8988T (cell line): ENCODE results near the gene TRMT44.
A peak's percentile ranks its signal among the peaks of the same experiment; 100 is the strongest.
"Not testable (repeated sequence)": the region's sequence is repeated elsewhere in the genome, so short reads cannot be mapped to it uniquely, and the experiment has no call there.

Source experiments
- DNase-seq: peaks from one replicate; pipeline ENCODE4 v3.0.0; 2011

Gene TRMT44

DNA sequence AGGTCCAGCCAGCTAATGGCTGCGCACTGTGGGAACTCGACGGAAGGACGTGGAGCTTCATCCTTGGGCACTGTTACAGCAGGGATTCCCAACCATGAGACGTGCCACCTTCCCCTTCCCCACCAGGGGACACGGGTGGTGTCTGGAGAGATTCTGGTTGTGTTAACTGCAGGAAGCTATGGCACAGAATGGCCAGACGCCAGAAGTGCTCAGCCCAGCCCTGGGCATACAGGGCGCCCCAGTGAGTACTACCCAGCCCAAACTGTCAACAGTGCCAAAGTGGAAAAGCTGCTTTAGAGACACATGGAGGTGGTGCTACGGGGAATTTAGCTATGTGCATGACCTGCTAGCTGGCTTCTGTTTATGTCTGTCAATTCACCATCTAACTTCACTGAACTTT lies 32.8 kb upstream of the TRMT44 start:
- no peak for DNase-seq

DNA sequence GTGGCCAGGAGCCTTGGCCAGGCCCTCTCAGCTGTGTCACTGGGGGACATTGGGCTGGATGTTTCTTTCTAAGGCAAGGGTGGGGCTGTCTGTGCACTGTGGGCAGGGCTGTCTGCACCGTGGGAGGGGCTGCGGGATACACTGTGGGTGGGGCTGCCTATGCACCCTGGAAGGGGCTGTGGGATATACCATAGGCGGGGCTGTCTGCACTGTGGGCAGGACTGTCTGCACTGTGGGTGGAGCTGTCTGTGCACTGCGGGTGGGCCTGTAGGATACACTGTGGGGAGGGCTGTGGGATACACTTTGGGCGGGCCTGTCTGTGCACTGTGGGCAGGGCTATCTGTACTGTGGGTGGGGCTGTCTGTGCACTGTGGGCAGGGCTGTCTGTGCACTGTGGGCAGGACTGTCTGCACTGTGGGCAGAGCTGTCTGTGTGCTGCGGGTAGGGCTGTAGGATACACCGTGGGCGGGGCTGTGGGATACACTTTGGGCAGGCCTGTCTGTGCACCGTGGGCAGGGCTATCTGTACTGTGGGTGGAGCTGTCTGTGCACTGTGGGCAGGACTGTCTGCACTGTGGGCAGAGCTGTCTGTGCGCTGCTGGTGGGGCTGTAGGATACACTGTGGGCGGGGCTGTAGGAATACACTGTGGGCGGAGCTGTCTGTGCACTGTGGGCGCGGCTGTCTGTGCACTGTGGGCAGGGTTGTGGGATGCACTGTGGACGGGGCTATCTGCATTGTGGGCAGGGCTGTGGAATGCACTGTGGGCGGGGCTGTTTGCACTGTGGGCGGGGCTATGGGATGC lies 31.1 kb upstream of the TRMT44 start:
- DNase-seq = no peak

DNA sequence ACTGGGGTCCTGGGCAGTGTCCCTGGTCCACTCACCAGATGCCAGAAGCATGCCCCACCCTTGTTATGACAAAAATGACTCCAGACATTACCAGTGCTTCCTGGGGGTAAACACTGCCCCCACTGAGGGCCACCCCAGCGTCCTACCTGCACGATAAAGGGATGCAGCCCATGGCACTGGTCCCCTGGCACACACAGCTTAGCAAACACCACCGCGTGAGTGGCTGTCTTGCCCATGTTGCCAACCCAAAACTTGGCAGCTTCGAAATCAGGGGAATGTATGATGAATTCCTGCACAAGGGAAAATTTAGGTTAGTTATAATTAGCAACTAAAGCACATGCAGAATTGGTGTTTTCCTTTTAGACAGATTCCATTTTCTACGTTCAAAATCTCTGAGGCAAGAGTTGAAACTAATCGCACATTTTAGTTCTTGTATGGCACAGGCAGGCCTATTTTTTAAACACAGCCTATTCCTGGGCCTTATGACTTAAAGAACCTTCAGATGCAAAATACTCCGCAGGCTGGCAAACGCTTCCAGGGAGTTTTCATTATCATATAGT lies 30.4 kb upstream of the TRMT44 start:
- no peak for DNase-seq

- DNase-seq = peak; percentile 68
These were observed 29.8 kb upstream of the TRMT44 start for GRCh38 chr4:8410641-8411271.

DNA sequence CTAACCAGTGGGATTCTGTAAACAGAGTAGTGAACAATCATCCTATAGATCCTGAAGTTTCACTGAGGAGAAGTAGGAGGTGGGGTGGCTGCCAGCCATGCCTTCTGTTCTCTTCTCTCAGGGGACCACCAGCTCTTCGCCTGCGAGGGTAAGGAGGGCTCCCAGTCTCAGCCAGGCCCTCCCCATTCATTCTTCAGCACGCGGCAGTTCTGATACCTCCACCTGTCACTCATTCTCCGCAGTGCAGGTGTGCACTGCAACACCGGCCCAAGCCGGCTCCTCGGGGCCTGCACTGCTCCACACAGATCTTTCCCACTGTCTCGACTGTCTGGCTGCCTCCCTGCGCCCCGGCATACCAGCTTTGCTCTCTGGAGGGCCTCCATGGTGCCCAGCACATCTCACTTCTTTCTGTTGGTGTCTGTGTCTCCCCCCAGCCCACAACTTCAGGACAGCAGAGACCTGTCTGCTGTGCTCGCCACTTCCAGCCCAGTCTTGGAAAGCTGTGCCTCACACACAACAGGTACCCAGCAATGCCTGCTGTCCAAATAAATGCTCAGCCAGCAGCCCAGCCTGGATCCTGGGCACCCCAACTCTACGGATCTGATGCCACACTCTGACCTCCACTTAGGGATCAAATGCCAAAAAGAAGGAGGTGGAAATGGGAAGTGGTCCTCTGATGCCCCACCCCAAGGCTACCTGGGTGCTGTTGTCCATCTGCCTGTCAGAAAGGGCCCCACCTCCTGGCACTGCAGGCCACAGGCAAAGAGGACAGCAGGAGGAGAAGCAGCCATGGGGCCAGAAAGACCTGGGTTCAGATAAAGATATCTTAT lies 29.0 kb upstream of the TRMT44 start:
- DNase-seq = no peak

DNA sequence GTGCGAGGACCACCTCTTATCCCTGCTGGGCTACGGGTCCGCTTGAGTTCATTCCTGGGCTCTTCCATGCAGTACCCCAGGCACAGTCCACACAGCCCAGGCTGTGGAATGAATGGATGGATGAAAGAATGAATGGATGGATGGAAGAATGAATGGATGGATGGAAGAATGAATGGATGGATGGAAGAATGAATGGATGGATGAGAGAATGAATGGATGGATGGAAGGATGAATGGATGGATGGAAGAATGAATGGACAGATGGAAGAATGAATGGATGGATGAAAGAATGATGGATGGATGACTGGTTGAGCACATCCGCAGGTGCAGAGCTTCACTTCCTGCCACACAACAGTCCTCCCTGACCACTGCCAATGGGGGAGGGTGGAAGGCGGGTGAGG lies 28.3 kb upstream of the TRMT44 start:
- DNase-seq = no peak

- DNase-seq = no peak
These were observed 26.2 kb upstream of the TRMT44 start for GRCh38 chr4:8414377-8414776.

- no peak for DNase-seq
These were observed 23.4 kb upstream of the TRMT44 start for GRCh38 chr4:8417071-8417614.

- DNase-seq = no peak
These were observed 21.1 kb upstream of the TRMT44 start for GRCh38 chr4:8419222-8420041.

DNA sequence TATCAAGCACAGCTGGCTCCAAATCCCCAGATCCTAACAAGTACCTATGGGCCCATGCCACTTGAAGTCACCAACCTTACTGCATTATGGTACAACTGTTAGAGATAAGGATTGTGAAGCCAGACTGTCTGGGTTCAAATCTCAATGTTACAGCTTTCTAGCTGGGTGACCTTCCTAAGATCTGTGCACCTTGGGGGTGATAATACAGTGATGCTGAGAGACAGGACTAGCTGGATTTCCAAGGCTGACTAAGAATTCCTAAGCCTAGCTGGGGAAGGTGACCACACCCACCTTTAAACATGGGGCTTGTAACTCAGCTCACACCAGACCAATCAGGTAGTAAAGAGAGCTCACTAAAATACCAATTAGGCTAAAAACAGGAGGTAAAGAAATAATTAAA lies 20.4 kb upstream of the TRMT44 start:
- DNase-seq = not testable (repeated sequence)

DNA sequence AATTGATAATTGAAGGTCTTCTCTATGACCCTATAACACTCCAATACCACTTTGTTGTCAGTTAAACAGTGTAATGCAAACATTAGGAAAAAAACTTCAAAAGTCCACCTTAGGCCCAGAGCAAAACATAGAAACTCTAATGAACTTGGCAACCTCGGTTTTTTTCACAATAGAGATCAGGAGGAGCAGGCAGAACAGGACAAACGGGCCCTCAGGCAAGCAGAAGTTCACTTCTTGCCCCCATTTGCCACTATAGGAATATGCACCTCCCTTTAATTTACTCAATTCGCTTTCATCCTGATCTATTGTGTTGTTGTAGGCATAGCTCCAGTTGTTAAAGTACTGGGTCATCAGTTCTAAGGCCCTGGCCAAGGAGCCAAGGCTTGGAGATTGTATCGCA lies 18.2 kb upstream of the TRMT44 start:
- no peak for DNase-seq

- no peak for DNase-seq
These were observed 17.8 kb upstream of the TRMT44 start for GRCh38 chr4:8422786-8423185.

DNA sequence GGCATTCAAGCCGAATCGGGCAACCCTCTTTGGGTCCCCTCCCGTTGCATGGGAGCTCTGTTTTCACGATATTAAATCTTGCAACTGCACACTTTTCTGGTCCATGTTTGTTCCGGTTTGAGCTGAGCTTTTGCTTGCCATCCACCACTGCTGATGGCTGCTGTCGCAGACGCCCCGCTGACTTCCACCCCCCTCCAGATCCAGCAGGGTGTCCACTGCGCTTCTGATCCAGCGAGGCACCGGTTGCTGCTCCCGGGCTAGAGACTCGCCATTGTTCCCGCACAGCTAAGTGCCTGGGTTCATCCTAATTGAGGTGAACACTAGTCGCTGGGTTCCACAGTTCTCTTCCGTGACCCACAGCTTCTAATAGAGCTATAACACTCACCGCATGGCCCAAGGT lies 13.3 kb upstream of the TRMT44 start:
- no peak for DNase-seq

GRCh38 chr4:8427761-8428287 lies 12.8 kb upstream of the TRMT44 start:
- no peak for DNase-seq

DNA sequence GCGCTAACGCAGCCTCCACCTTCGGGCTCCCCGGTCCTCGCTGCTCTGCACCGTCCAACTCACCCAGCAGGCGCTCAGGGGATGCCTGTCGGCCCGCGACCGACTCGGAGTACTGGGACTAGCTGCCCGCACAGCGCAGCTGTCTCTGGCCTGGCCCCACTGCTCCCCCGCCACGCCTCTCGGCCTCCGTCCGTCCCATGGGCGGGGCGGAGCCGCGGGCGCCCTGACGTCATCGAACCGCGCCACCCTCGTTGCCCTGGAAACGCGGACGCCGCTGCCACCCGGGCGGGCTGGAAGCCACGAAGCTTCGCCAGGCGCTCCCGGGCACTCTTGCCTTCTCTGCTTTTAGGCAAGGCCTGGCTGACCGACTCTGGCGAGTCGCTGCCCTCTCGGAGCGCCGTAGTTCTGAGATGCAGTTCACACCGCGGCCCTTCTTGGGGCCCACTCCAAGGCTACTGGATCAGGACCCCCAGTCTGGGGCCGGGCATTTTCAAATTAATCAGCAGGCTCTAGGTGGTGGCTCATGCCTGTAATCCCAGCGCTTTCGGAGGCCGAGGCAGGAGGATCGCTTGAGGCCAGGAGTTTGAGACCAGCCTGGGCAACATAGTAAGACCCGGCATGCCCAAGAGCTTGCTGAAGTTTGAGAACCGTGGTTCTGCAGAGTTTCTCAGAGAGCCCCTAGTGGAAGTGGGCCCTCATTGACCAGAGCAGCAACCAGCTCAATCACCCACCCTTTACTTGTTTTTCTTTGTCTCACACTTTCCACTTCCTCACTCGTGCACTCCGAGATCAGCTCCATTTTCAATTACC lies 12.1 kb upstream of the TRMT44 start:
- DNase-seq = peak; percentile 71

DNA sequence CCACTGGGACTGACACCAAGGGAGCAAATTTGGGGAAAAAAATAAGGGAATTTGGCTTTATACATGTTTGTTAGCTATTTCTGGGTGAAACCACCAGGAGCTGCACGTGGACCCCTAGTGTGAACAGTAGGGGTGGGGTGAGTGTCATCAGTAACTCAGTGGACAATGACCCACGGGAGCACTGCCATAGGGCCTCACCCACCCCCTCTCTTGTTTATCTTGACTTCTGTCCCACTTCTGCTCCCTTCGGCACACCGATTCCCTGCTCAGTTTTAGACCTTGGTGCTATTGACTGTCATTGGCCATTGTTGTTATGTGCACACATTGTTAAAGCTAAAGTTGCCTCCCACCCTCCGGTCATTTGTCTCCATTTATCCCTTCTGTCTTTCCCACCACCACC lies 9.0 kb upstream of the TRMT44 start:
- no peak for DNase-seq

DNA sequence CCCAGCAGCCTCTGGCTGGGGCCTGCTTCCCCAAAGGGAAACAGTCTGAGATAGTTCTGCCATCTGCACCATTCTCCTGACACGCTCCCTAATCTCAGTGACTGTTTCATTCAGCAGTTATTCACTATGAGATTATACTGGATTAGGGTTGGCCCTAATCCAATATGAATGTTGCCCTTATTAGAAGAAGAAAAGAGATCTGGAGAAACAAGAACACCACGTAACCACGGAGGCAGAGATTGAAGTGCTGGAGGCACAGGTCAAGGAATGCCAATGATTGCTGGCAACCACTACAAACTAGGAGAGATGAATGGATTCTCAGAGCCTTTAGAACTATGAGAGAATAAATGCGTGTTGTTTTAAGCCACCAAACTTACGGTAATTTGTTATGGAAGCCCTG lies 7.4 kb upstream of the TRMT44 start:
- DNase-seq = no peak

DNA sequence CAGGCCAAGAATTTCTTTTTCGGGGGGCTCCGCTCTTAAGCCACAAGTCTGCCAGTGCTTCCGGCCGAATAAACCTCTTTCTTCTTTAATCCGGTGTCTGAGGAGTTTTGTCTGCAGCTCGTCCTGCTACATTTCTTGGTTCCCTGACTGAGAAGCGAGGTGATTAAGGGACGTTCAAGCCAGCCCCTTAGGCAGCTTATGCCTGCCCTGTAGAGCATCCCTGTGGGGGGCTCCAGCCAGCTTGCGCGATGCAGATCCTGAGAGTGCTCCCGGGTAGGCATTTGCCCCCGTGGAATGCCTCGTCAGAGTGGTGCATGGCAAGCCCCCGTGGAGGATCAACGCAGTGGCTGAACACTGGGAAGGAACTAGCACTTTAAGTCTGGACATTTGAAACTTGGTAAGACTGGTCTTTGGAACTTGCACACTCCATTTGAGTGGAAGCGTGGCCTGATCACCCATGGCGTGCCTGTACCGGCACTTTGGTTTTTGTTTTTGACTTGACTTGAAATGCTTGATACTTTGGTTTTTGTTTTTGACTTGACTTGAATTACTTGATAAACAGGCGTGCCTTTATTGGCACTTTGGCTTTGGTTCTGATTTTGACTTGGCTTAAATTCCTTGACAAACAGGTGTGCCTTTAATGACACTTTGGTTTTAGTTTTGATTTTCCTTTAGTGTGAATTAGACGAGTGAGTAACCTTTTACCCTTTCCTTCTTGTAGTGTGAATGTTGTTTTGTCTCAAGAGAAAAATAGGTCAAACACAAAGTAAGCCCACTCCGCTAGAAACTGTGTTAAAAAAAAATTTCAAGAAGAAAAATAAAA lies 6.1 kb upstream of the TRMT44 start:
- no peak for DNase-seq

GRCh38 chr4:8435656-8436121 lies 4.9 kb upstream of the TRMT44 start:
- no peak for DNase-seq

GRCh38 chr4:8437281-8437680 lies 3.3 kb upstream of the TRMT44 start:
- no peak for DNase-seq
